WTC11 (cell line): Measurements from ENCODE around the gene NRXN3. TPM values are rescaled to one million over a fixed set of nuclear protein-coding genes. Genes with fewer than 3 reads are reported as not detected.

ENCODE experiments used
- ATAC-seq: fragments of 200-7000 bp; cut with Tn5 transposase; 2 replicates; pipeline ENCODE4 v1.10.0; 2021; ENCODE audit warnings: mild to moderate bottlenecking, moderate library complexity
- CTCF ChIA-PET: fragments of 300-600 bp; sonication (Branson Sonifier 250); formaldehyde crosslinking; loops from one replicate; lab custom pipeline; 2021; ENCODE audit warnings: antibody characterized with exemption; lab: Charles Lee
- POLR2A ChIA-PET: fragments of 350-600 bp; sonication (Branson Sonifier 250); formaldehyde crosslinking; loops from one replicate; lab custom pipeline; 2021; ENCODE audit warnings: antibody characterized with exemption; lab: Charles Lee
- DNase-seq: peaks from one replicate; pipeline ENCODE4 v3.0.0; 2021; ENCODE audit warnings: low spot score
- H3K27ac Mint-ChIP-seq: 2 replicates; pipeline ENCODE4 v1.8.0; 2021; ENCODE audit warnings: mixed read lengths
- H3K27me3 Mint-ChIP-seq: 2 replicates; pipeline ENCODE4 v1.8.0; 2021; ENCODE audit warnings: low read depth, mild to moderate bottlenecking, moderate library complexity, mixed read lengths
- H3K36me3 Mint-ChIP-seq: 2 replicates; pipeline ENCODE4 v1.8.0; 2021; ENCODE audit warnings: mixed read lengths
- H3K4me1 Mint-ChIP-seq: 2 replicates; pipeline ENCODE4 v1.8.0; 2022; ENCODE audit warnings: mixed read lengths
- H3K4me3 Mint-ChIP-seq: 2 replicates; pipeline ENCODE4 v1.8.0; 2021; ENCODE audit warnings: mild to moderate bottlenecking, moderate library complexity, mixed read lengths
- H3K9me3 Mint-ChIP-seq: 2 replicates; pipeline ENCODE4 v1.8.0; 2021; ENCODE audit warnings: mixed read lengths
- CREB1 ChIP-seq: sonication (generic); formaldehyde crosslinking; IDR thresholded peaks from 2 replicates; pipeline ENCODE4 v1.8.0; 2023; ENCODE audit warnings: mild to moderate bottlenecking, missing genetic modification reagents
- ELF4 ChIP-seq: sonication (generic); formaldehyde crosslinking; IDR thresholded peaks from 2 replicates; pipeline ENCODE4 v1.8.1; 2022; ENCODE audit warnings: low read depth, mild to moderate bottlenecking, moderate library complexity, missing genetic modification reagents
- EMX1 ChIP-seq: fragments of 250-450 bp; sonication (Bioruptor Pico); IDR thresholded peaks from 2 replicates; pipeline ENCODE4 v1.8.0; 2021; ENCODE audit warnings: mild to moderate bottlenecking
- ESRRA ChIP-seq: sonication (generic); formaldehyde crosslinking; IDR thresholded peaks from 2 replicates; pipeline ENCODE4 v1.8.1; 2022; ENCODE audit warnings: mild to moderate bottlenecking, missing genetic modification reagents, borderline replicate concordance
- FOXJ3 ChIP-seq: sonication (generic); formaldehyde crosslinking; IDR thresholded peaks from 2 replicates; pipeline ENCODE4 v1.9.0; 2021; ENCODE audit warnings: missing genetic modification reagents, mild to moderate bottlenecking, borderline replicate concordance
- FOXP1 ChIP-seq: sonication (generic); formaldehyde crosslinking; IDR thresholded peaks from 2 replicates; pipeline ENCODE4 v1.8.0; 2022; ENCODE audit warnings: missing genetic modification reagents, mild to moderate bottlenecking, moderate library complexity, borderline replicate concordance
- FOXP4 ChIP-seq: sonication (generic); formaldehyde crosslinking; IDR thresholded peaks from 2 replicates; pipeline ENCODE4 v1.8.0; 2022; ENCODE audit warnings: mild to moderate bottlenecking, missing genetic modification reagents
- GABPB1 ChIP-seq: sonication (generic); formaldehyde crosslinking; IDR thresholded peaks from 2 replicates; pipeline ENCODE4 v1.8.1; 2023; ENCODE audit warnings: mild to moderate bottlenecking, missing genetic modification reagents
- GRHL2 ChIP-seq: fragments of 250-450 bp; sonication (Bioruptor Pico); IDR thresholded peaks from 2 replicates; pipeline ENCODE4 v1.8.0; 2022; ENCODE audit warnings: mild to moderate bottlenecking, moderate library complexity; ENCODE audit not compliant: insufficient replicate concordance, severe bottlenecking
- JUN ChIP-seq: sonication (generic); formaldehyde crosslinking; IDR thresholded peaks from 2 replicates; pipeline ENCODE4 v1.8.0; 2023; ENCODE audit warnings: mild to moderate bottlenecking, missing genetic modification reagents
- NR1H2 ChIP-seq: sonication (generic); formaldehyde crosslinking; IDR thresholded peaks from 2 replicates; pipeline ENCODE4 v1.9.0; 2021; ENCODE audit warnings: mild to moderate bottlenecking, moderate library complexity, missing genetic modification reagents
- OVOL2 ChIP-seq: fragments of 250-450 bp; sonication (Bioruptor Pico); IDR thresholded peaks from 2 replicates; pipeline ENCODE4 v1.9.0; 2021; ENCODE audit warnings: mild to moderate bottlenecking, borderline replicate concordance
- RELA ChIP-seq: sonication (generic); formaldehyde crosslinking; IDR thresholded peaks from 2 replicates; pipeline ENCODE4 v1.8.1; 2022; ENCODE audit warnings: missing genetic modification reagents, mild to moderate bottlenecking, borderline replicate concordance
- SP1 ChIP-seq: sonication (generic); formaldehyde crosslinking; conservative IDR thresholded peaks from 2 replicates; pipeline ENCODE4 v1.8.1; 2022; ENCODE audit warnings: missing genetic modification reagents
- TCF7 ChIP-seq: sonication (generic); formaldehyde crosslinking; IDR thresholded peaks from 2 replicates; pipeline ENCODE4 v1.8.0; 2022; ENCODE audit warnings: mild to moderate bottlenecking, low read depth, missing genetic modification reagents, moderate library complexity
- TP53 ChIP-seq: sonication (generic); formaldehyde crosslinking; IDR thresholded peaks from 2 replicates; pipeline ENCODE4 v1.8.1; 2023; ENCODE audit warnings: mild to moderate bottlenecking, missing genetic modification reagents
- ZBTB21 ChIP-seq: sonication (generic); formaldehyde crosslinking; IDR thresholded peaks from 2 replicates; pipeline ENCODE4 v1.8.1; 2023; ENCODE audit warnings: mild to moderate bottlenecking, missing genetic modification reagents, borderline replicate concordance
- ZNF317 ChIP-seq: sonication (generic); formaldehyde crosslinking; IDR thresholded peaks from 2 replicates; pipeline ENCODE4 v1.8.1; 2023; ENCODE audit warnings: low read depth, mild to moderate bottlenecking, moderate library complexity, missing genetic modification reagents, borderline replicate concordance
- ZNF423 ChIP-seq: fragments of 250-450 bp; sonication (Bioruptor Pico); IDR thresholded peaks from 2 replicates; pipeline ENCODE4 v2.1.2; 2022; ENCODE audit warnings: mild to moderate bottlenecking, moderate library complexity
- ZNF532 ChIP-seq: fragments of 250-450 bp; sonication (Bioruptor Pico); IDR thresholded peaks from 2 replicates; pipeline ENCODE4 v1.9.0; 2021; ENCODE audit warnings: mild to moderate bottlenecking, borderline replicate concordance
- ZNF671 ChIP-seq: fragments of 250-450 bp; sonication (Bioruptor Pico); IDR thresholded peaks from 2 replicates; pipeline ENCODE4 v1.8.0; 2021; ENCODE audit warnings: mild to moderate bottlenecking
- total RNA-seq: library from RNA; stranded (reverse); gene quantifications from 3 replicates; pipeline ENCODE4 v1.2.3, GENCODE V29; 2021
- TF ChIP-seq, protein P1 (sequence below): fragments of 250-450 bp; sonication (Bioruptor Pico); IDR thresholded peaks from 2 replicates; pipeline ENCODE4 v2.1.2; 2022; ENCODE audit warnings: mild to moderate bottlenecking, moderate library complexity
- TF ChIP-seq, protein P2 (sequence below): sonication (generic); formaldehyde crosslinking; conservative IDR thresholded peaks from 2 replicates; pipeline ENCODE4 v1.8.1; 2023; ENCODE audit warnings: mild to moderate bottlenecking, low read depth, missing genetic modification reagents, moderate library complexity
- TF ChIP-seq, protein P3 (sequence below): sonication (generic); formaldehyde crosslinking; IDR thresholded peaks from 2 replicates; pipeline ENCODE4 v1.8.1; 2022; ENCODE audit warnings: missing genetic modification reagents, borderline replicate concordance

The NRXN3 gene
- total RNA-seq, 1 experiment from 2014 or later = 3.0 TPM

DNA sequence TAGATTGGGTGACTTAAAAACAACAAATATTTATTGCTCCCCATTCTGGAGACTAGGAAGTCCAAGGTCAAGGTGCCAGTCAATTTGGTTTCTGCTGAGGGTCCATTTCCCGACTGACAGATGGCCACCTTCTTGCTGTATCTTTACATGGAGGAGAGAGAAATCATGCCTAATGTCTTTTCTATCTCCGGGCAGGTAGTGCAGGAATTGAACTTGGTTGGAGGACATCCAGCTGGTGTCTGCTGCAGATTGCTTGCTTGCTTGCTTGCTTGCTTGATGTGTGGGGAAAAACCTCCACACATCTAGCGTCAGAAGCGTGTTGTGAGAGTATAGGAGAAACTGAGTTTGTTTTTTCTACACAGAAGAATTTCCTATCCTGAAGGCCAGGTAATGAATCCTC lies 1479.7 kb downstream of the NRXN3 start:
- Mint-ChIP-seq H3K4me3 (no peak overlapping the region), H3K4me1 (no peaks in the 10 kb centered on the region), H3K27me3 (no peaks in the 10 kb centered on the region), H3K9me3 (peaks cover 40% of the 10 kb centered on the region), H3K36me3 (peaks cover 5% of the 10 kb centered on the region; the same call in 1 of the 2 replicates), H3K27ac (no peak overlapping the region)
- POLR2A ChIA-PET = no interaction called here
- no peak for ATAC-seq
- TF ChIP-seq ELF4 (CRISPR knock-in tag) (no peak), ESRRA (no peak), ZNF317 (CRISPR knock-in tag) (no peak), GABPB1 (CRISPR knock-in tag) (no peak), FOXP1 (no peak), ZBTB21 (CRISPR knock-in tag) (no peak), SP1 (CRISPR knock-in tag) (no peak), ZNF423 (CRISPR knock-in tag) (no peak), RELA (CRISPR knock-in tag) (no peak), ZNF671 (CRISPR knock-in tag) (no peak), FOXP4 (CRISPR knock-in tag) (no peak)
- TF ChIP-seq, protein P1, sequence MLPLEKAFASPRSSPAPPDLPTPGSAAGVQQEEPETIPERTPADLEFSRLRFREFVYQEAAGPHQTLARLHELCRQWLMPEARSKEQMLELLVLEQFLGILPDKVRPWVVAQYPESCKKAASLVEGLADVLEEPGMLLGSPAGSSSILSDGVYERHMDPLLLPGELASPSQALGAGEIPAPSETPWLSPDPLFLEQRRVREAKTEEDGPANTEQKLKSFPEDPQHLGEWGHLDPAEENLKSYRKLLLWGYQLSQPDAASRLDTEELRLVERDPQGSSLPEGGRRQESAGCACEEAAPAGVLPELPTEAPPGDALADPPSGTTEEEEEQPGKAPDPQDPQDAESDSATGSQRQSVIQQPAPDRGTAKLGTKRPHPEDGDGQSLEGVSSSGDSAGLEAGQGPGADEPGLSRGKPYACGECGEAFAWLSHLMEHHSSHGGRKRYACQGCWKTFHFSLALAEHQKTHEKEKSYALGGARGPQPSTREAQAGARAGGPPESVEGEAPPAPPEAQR (CRISPR knock-in tag) = no peak
- no peak for DNase-seq
- CTCF ChIA-PET = no interaction called here

DNA sequence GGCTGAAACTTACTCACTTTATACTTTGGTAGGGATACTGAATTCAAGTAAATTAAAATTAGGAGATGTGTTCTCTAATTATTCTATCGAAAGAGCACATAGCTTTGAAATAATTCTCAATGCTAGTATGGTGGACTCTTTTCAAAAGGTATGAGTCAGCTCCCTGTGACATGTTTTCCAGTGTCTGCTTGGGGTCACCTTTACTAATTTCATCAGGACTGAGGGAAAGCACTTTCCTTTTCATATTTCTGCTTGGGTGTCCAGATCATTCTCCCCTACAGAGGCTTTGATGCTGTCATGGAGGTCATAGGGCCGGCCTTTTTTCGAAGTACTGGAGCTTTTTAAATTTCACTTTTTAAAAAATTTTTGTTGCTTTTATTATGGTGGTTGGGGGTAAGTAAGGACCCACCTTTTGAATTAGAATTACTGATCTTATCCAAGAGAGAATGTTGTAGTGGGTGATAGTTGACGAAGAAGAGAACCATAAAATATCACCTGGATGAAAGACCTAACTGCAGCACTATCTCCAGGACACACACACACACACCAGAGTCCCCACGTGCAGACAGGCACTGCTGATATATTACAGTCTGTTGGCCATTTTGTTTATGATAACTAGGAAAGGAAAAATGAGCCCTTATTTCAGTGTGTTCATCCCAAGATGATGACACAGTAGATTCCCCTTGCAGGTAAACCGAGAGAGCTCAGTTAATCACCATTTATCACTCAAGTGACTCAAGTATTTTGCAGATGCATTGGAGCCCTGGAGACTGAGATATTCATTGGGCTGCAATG lies 1482.5 kb downstream of the NRXN3 start:
- Mint-ChIP-seq H3K9me3 (peaks cover 49% of the 10 kb centered on the region), H3K4me1 (no peaks in the 10 kb centered on the region), H3K27ac (no peak overlapping the region), H3K4me3 (no peak overlapping the region), H3K27me3 (no peaks in the 10 kb centered on the region), H3K36me3 (peaks cover 5% of the 10 kb centered on the region; the same call in 1 of the 2 replicates)
- DNase-seq (no peak), ATAC-seq (no peak)
- ChIA-PET CTCF (no interaction called here), POLR2A (no interaction called here)
- TF ChIP-seq NR1H2 = no peak
- TF ChIP-seq, protein P2, sequence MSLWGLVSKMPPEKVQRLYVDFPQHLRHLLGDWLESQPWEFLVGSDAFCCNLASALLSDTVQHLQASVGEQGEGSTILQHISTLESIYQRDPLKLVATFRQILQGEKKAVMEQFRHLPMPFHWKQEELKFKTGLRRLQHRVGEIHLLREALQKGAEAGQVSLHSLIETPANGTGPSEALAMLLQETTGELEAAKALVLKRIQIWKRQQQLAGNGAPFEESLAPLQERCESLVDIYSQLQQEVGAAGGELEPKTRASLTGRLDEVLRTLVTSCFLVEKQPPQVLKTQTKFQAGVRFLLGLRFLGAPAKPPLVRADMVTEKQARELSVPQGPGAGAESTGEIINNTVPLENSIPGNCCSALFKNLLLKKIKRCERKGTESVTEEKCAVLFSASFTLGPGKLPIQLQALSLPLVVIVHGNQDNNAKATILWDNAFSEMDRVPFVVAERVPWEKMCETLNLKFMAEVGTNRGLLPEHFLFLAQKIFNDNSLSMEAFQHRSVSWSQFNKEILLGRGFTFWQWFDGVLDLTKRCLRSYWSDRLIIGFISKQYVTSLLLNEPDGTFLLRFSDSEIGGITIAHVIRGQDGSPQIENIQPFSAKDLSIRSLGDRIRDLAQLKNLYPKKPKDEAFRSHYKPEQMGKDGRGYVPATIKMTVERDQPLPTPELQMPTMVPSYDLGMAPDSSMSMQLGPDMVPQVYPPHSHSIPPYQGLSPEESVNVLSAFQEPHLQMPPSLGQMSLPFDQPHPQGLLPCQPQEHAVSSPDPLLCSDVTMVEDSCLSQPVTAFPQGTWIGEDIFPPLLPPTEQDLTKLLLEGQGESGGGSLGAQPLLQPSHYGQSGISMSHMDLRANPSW (CRISPR knock-in tag) = no peak
- no peak for TF ChIP-seq TP53
- no peak for TF ChIP-seq JUN (CRISPR knock-in tag)
- no peak for TF ChIP-seq EMX1 (CRISPR knock-in tag)
- TF ChIP-seq, protein P3, sequence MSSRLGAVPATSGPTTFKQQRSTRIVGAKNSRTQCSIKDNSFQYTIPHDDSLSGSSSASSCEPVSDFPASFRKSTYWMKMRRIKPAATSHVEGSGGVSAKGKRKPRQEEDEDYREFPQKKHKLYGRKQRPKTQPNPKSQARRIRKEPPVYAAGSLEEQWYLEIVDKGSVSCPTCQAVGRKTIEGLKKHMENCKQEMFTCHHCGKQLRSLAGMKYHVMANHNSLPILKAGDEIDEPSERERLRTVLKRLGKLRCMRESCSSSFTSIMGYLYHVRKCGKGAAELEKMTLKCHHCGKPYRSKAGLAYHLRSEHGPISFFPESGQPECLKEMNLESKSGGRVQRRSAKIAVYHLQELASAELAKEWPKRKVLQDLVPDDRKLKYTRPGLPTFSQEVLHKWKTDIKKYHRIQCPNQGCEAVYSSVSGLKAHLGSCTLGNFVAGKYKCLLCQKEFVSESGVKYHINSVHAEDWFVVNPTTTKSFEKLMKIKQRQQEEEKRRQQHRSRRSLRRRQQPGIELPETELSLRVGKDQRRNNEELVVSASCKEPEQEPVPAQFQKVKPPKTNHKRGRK (CRISPR knock-in tag) = no peak
- TF ChIP-seq TCF7 = no peak
- no peak for TF ChIP-seq ZNF532
- no peak for TF ChIP-seq FOXJ3 (CRISPR knock-in tag)
- no peak for TF ChIP-seq OVOL2 (CRISPR knock-in tag)
- no peak for TF ChIP-seq CREB1 (CRISPR knock-in tag)
- no peak for TF ChIP-seq GRHL2 (CRISPR knock-in tag)
